ENCODE data around the gene RILP. TPM values are rescaled to one million over a fixed set of nuclear protein-coding genes. Genes with fewer than 3 reads are reported as not detected.

Gene RILP
- total and polyA plus RNA-seq, 10 of the 15 experiments (the other 5 are each of a cell fraction or from before 2014, with no cell fraction given), result 0.60 to 6.1 (median 3.3) TPM; not detected in 1

DNA sequence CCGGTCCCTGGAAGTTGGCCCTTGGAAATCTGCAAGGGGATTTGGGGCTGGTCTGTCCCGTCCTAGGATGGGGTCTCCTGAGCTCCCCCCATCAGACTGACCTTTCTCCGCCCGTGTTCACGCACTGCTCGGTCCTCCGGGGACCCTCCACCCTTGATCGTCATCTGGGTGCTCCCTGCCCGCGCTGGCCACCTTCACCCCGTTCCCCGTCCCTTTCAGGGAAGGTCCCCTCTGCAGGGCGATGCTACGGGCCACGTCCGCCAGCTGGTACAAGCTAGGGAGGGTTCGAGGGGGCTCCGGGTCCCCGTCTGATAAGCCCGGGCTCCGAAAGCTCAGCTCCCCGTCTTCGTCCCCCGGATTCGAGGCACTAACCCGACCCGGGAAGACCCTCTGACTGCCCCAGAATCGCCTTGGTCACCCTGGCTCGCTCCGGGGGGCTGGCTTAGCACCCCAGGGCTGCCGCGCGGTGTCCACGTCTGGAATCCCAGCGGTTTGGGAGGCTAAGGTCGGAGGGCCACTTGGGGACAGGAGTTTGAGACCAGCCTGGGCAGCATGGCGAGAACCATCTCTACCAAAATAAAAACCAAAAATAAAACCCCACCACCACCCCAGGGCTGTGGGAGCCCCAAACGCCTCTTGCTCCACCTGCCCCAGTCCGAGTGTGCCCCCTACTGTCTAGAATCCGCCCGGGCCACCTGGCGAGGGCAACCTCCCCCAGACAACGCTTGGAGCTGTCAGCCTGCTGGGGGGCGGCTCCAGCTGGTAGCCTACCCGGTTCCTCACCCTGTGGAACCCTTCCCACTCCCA lies 20.0 kb downstream of the RILP start (continued):
- TF ChIP-seq ZSCAN29 (IDR thresholded peaks at IDR 0.05), result no peak
- no peak for TF ChIP-seq KDM1A (IDR thresholded peaks at IDR 0.05; ENCODE audit: borderline replicate concordance)
- TF ChIP-seq CHD2 (IDR thresholded peaks at IDR 0.05; ENCODE audit: borderline replicate concordance, low read depth, low read length), result no peak
- no peak for TF ChIP-seq PML (IDR thresholded peaks at IDR 0.05; ENCODE audit: low read length)
- TF ChIP-seq, protein P1, sequence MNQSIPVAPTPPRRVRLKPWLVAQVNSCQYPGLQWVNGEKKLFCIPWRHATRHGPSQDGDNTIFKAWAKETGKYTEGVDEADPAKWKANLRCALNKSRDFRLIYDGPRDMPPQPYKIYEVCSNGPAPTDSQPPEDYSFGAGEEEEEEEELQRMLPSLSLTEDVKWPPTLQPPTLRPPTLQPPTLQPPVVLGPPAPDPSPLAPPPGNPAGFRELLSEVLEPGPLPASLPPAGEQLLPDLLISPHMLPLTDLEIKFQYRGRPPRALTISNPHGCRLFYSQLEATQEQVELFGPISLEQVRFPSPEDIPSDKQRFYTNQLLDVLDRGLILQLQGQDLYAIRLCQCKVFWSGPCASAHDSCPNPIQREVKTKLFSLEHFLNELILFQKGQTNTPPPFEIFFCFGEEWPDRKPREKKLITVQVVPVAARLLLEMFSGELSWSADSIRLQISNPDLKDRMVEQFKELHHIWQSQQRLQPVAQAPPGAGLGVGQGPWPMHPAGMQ (IDR thresholded peaks at IDR 0.05; ENCODE audit: borderline replicate concordance), result no peak
- TF ChIP-seq ZNF622 (IDR thresholded peaks at IDR 0.05), result no peak
- 0 out of 4 replicates have a peak, but pooled peaks of 1 of the 2 experiments have one; percentile 20 for TF ChIP-seq BHLHE40 (IDR thresholded peaks at IDR 0.05; ENCODE audit: borderline replicate concordance in 1 of 2, low read depth in 2 of 2, low read length in 1 of 2)
- TF ChIP-seq ATF7 (IDR thresholded peaks at IDR 0.05; ENCODE audit: low read depth), result no peak
- 0 out of 2 replicates have a peak, but pooled peaks have one; percentile 32 for TF ChIP-seq IKZF1 (conservative IDR thresholded peaks at IDR 0.05)
- TF ChIP-seq IRF4 (IDR thresholded peaks at IDR 0.05; ENCODE audit: low read depth, low read length), result no peak
- no peak for TF ChIP-seq BCL11A (IDR thresholded peaks at IDR 0.05; ENCODE audit: low read depth, low read length)
- TF ChIP-seq, protein P2, sequence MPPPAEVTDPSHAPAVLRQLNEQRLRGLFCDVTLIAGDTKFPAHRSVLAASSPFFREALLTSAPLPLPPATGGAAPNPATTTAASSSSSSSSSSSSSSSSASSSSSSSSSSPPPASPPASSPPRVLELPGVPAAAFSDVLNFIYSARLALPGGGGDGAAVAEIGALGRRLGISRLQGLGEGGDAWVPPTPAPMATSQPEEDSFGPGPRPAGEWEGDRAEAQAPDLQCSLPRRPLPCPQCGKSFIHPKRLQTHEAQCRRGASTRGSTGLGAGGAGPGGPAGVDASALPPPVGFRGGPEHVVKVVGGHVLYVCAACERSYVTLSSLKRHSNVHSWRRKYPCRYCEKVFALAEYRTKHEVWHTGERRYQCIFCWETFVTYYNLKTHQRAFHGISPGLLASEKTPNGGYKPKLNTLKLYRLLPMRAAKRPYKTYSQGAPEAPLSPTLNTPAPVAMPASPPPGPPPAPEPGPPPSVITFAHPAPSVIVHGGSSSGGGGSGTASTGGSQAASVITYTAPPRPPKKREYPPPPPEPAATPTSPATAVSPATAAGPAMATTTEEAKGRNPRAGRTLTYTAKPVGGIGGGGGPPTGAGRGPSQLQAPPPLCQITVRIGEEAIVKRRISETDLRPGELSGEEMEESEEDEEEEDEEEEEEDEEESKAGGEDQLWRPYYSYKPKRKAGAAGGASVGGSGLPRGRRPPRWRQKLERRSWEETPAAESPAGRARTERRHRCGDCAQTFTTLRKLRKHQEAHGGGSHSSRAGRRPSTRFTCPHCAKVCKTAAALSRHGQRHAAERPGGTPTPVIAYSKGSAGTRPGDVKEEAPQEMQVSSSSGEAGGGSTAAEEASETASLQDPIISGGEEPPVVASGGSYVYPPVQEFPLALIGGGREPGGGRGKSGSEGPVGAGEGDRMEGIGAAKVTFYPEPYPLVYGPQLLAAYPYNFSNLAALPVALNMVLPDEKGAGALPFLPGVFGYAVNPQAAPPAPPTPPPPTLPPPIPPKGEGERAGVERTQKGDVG (CRISPR knock-in tag; IDR thresholded peaks at IDR 0.05), result no peak
- TF ChIP-seq EZH2 (IDR thresholded peaks at IDR 0.05; ENCODE audit: borderline replicate concordance, control insufficient read depth, low read depth, low read length), result no peak
- TF ChIP-seq RB1 (IDR thresholded peaks at IDR 0.05; ENCODE audit: borderline replicate concordance), result no peak; the same call in 1 of the 2 replicates
- no peak for TF ChIP-seq SIX5 (IDR thresholded peaks at IDR 0.05; ENCODE audit: low read depth, low read length, severe bottlenecking)
- TF ChIP-seq, protein P3, sequence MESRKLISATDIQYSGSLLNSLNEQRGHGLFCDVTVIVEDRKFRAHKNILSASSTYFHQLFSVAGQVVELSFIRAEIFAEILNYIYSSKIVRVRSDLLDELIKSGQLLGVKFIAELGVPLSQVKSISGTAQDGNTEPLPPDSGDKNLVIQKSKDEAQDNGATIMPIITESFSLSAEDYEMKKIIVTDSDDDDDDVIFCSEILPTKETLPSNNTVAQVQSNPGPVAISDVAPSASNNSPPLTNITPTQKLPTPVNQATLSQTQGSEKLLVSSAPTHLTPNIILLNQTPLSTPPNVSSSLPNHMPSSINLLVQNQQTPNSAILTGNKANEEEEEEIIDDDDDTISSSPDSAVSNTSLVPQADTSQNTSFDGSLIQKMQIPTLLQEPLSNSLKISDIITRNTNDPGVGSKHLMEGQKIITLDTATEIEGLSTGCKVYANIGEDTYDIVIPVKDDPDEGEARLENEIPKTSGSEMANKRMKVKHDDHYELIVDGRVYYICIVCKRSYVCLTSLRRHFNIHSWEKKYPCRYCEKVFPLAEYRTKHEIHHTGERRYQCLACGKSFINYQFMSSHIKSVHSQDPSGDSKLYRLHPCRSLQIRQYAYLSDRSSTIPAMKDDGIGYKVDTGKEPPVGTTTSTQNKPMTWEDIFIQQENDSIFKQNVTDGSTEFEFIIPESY (IDR thresholded peaks at IDR 0.05), result no peak
- TF ChIP-seq SMC3 (IDR thresholded peaks at IDR 0.05; ENCODE audit: borderline replicate concordance, low read length), result peak; percentile 85
- TF ChIP-seq, protein P4, sequence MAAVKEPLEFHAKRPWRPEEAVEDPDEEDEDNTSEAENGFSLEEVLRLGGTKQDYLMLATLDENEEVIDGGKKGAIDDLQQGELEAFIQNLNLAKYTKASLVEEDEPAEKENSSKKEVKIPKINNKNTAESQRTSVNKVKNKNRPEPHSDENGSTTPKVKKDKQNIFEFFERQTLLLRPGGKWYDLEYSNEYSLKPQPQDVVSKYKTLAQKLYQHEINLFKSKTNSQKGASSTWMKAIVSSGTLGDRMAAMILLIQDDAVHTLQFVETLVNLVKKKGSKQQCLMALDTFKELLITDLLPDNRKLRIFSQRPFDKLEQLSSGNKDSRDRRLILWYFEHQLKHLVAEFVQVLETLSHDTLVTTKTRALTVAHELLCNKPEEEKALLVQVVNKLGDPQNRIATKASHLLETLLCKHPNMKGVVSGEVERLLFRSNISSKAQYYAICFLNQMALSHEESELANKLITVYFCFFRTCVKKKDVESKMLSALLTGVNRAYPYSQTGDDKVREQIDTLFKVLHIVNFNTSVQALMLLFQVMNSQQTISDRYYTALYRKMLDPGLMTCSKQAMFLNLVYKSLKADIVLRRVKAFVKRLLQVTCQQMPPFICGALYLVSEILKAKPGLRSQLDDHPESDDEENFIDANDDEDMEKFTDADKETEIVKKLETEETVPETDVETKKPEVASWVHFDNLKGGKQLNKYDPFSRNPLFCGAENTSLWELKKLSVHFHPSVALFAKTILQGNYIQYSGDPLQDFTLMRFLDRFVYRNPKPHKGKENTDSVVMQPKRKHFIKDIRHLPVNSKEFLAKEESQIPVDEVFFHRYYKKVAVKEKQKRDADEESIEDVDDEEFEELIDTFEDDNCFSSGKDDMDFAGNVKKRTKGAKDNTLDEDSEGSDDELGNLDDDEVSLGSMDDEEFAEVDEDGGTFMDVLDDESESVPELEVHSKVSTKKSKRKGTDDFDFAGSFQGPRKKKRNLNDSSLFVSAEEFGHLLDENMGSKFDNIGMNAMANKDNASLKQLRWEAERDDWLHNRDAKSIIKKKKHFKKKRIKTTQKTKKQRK (IDR thresholded peaks at IDR 0.05; ENCODE audit: low read depth, low read length), result no peak
- no peak for TF ChIP-seq PAX8 (IDR thresholded peaks at IDR 0.05)

Data from GM12878 (cell line).